ENCODE results near the gene ANKRD33. TPM values are rescaled to one million over a fixed set of nuclear protein-coding genes. Genes with fewer than 3 reads are reported as not detected.

The ANKRD33 gene
- under 1 TPM in 3 of 4 donors, not detected in 1; 0.22 to 0.53 (median 0.36) TPM for polyA plus RNA-seq (ENCODE audit: insufficient read length in 4 of 4)

- no peak for DNase-seq (ENCODE audit: low read depth in 4 of 4, low spot score in 3 of 4)
These were observed at the start of gene ANKRD33 for GRCh38 chr12:51887476-51888315. Gene ANKRD33 (plus strand): TSS chr12:51888103. CDS start chr12:51888187, 84 bp downstream.

- DNase-seq (ENCODE audit: low read depth in 4 of 4, low spot score in 3 of 4): no peak
These were observed 49.1 kb upstream of the ANKRD33 start for GRCh38 chr12:51838762-51839161.

GRCh38 chr12:51839310-51839947 is 48.5 kb upstream of the ANKRD33 start:
- DNase-seq (ENCODE audit: low read depth in 4 of 4, low spot score in 3 of 4): no peak

GRCh38 chr12:51840966-51841365 is 46.9 kb upstream of the ANKRD33 start:
- no peak for DNase-seq (ENCODE audit: low read depth in 4 of 4, low spot score in 3 of 4)

GRCh38 chr12:51841727-51842126 is 46.2 kb upstream of the ANKRD33 start:
- no peak for DNase-seq (ENCODE audit: low read depth in 4 of 4, low spot score in 3 of 4)

- no peak for DNase-seq (ENCODE audit: low read depth in 4 of 4, low spot score in 3 of 4)
These were observed 43.0 kb upstream of the ANKRD33 start for GRCh38 chr12:51844854-51845253.

GRCh38 chr12:51845482-51845881 is 42.4 kb upstream of the ANKRD33 start:
- DNase-seq (ENCODE audit: low read depth in 4 of 4, low spot score in 3 of 4): no peak

GRCh38 chr12:51846271-51846691 is 41.6 kb upstream of the ANKRD33 start:
- DNase-seq (ENCODE audit: low read depth in 4 of 4, low spot score in 3 of 4): no peak

- DNase-seq (ENCODE audit: low read depth in 4 of 4, low spot score in 3 of 4): no peak
These were observed 40.8 kb upstream of the ANKRD33 start for GRCh38 chr12:51846911-51847642.

- DNase-seq (ENCODE audit: low read depth in 4 of 4, low spot score in 3 of 4): no peak
These were observed 40.1 kb upstream of the ANKRD33 start for GRCh38 chr12:51847643-51848325.

- DNase-seq (ENCODE audit: low read depth in 4 of 4, low spot score in 3 of 4): no peak
These were observed 39.6 kb upstream of the ANKRD33 start, which contains the start of gene FIGNL2 for GRCh38 chr12:51848326-51848727. Gene FIGNL2 (minus strand): TSS chr12:51848718. CDS start chr12:51822413, 26,305 bp downstream.

- no peak for DNase-seq (ENCODE audit: low read depth in 4 of 4, low spot score in 3 of 4)
These were observed 38.8 kb upstream of the ANKRD33 start for GRCh38 chr12:51848841-51849735.

- no peak for DNase-seq (ENCODE audit: low read depth in 4 of 4, low spot score in 3 of 4)
These were observed 37.6 kb upstream of the ANKRD33 start for GRCh38 chr12:51850081-51850964.

GRCh38 chr12:51850965-51851299 is 37.0 kb upstream of the ANKRD33 start:
- DNase-seq (ENCODE audit: low read depth in 4 of 4, low spot score in 3 of 4): no peak

GRCh38 chr12:51851413-51852124 is 36.3 kb upstream of the ANKRD33 start:
- no peak for DNase-seq (ENCODE audit: low read depth in 4 of 4, low spot score in 3 of 4)

- no peak for DNase-seq (ENCODE audit: low read depth in 4 of 4, low spot score in 3 of 4)
These were observed 35.3 kb upstream of the ANKRD33 start for GRCh38 chr12:51852404-51853137.
